NCI-H2081 (cell line): Measurements from ENCODE around the gene CKB.

Source experiments
- DNase-seq, 2 experiments: peaks; one replicate each; lab custom pipeline; 2025; lab: John Stamatoyannopoulos, UW

The CKB gene

GRCh38 chr14:103485504-103485903 is 37.1 kb downstream of the CKB start:
- DNase-seq = no peak

GRCh38 chr14:103483600-103483999 is 39.0 kb downstream of the CKB start:
- peak; percentile 9 to 52 for DNase-seq

GRCh38 chr14:103480595-103480994 is 42.0 kb downstream of the CKB start:
- no peak for DNase-seq

GRCh38 chr14:103476631-103477030 is 46.0 kb downstream of the CKB start:
- DNase-seq = no peak

GRCh38 chr14:103476065-103476464 is 46.6 kb downstream of the CKB start:
- DNase-seq = no peak

- DNase-seq = no peak
Measured at GRCh38 chr14:103474893-103475292, 47.7 kb downstream of the CKB start.

GRCh38 chr14:103472939-103473338 is 49.7 kb downstream of the CKB start:
- no peak for DNase-seq
